H1 (cell line): ENCODE data around the gene ESYT1. TPM values are rescaled to one million over a fixed set of nuclear protein-coding genes. Genes with fewer than 3 reads are reported as not detected.

Experiments
- CTCF ChIA-PET: fragments of 300-600 bp; sonication (Branson Sonifier 250); formaldehyde crosslinking; loops from one replicate; lab custom pipeline; 2021; ENCODE audit not compliant: partially characterized antibody; lab: Charles Lee
- POLR2A ChIA-PET: fragments of 300-600 bp; sonication (Branson Sonifier 250); formaldehyde crosslinking; loops from one replicate; lab custom pipeline; 2021; ENCODE audit warnings: inconsistent platforms; ENCODE audit not compliant: partially characterized antibody; lab: Charles Lee
- DNase-seq, 2 experiments: peaks; one replicate each; pipeline versions ENCODE4 v3.0.0 to v3.0.0-alpha.2; 2010 to 2022; ENCODE audit warnings: low spot score in 2 of 2, low read depth in 1 of 2, mixed read lengths in 1 of 2
- FAIRE-seq: peaks from 2 replicates; lab custom pipeline; 2011; peaks lifted over from hg19 to GRCh38; lab: Jason Lieb, UNC
- H2AFZ ChIP-seq: 2 replicates; pipeline ENCODE4 v1.8.1; 2012; ENCODE audit warnings: low read length, inconsistent platforms
- H2AK5ac ChIP-seq: 2 replicates; pipeline ENCODE4 v1.6.1; 2013; ENCODE audit warnings: low read depth, low read length
- H2BK120ac ChIP-seq: replicated peaks from 2 replicates; pipeline ENCODE3; 2013; ENCODE audit warnings: low read depth, low read length, inconsistent platforms
- H2BK12ac ChIP-seq: 2 replicates; pipeline ENCODE4 v1.6.1; 2013; ENCODE audit warnings: low read depth, low read length
- H2BK15ac ChIP-seq: 2 replicates; pipeline ENCODE4 v1.6.1; 2013; ENCODE audit warnings: low read length
- H2BK20ac ChIP-seq: 2 replicates; pipeline ENCODE4 v1.6.1; 2013; ENCODE audit warnings: low read length
- H2BK5ac ChIP-seq: 2 replicates; pipeline ENCODE4 v1.6.1; 2013; ENCODE audit warnings: low read depth, low read length
- H3K14ac ChIP-seq: 2 replicates; pipeline ENCODE4 v1.6.1; 2013; ENCODE audit warnings: inconsistent platforms; ENCODE audit not compliant: insufficient read length
- H3K18ac ChIP-seq: 2 replicates; pipeline ENCODE4 v1.6.1; 2013; ENCODE audit warnings: low read length; ENCODE audit errors: extremely low read depth
- H3K23ac ChIP-seq: 2 replicates; pipeline ENCODE4 v1.6.1; 2013; ENCODE audit warnings: inconsistent platforms; ENCODE audit not compliant: insufficient read length
- H3K23me2 ChIP-seq: 2 replicates; pipeline ENCODE4 v1.6.1; 2013; ENCODE audit warnings: low read depth, low read length
- H3K27ac ChIP-seq: 2 replicates; pipeline ENCODE4 v1.6.1; 2011; ENCODE audit warnings: low read depth, low read length, inconsistent platforms
- H3K27me3 ChIP-seq, 4 experiments: replicated peaks in 1 of 4; 1 replicate in 1 of 4; 2 replicates in 3 of 4; pipeline versions ENCODE4 v1.6.1 to v1.8.1; 2011 to 2013; ENCODE audit warnings: low read length in 3 of 4, mild to moderate bottlenecking in 3 of 4, inconsistent platforms in 2 of 4, mixed read lengths in 2 of 4, moderate library complexity in 1 of 4; ENCODE audit not compliant: control insufficient read depth in 3 of 4, insufficient read depth in 3 of 4; ENCODE audit errors: extremely low read depth in 1 of 4
- H3K36me3 ChIP-seq, 4 experiments: 2 replicates each; pipeline versions ENCODE4 v1.6.1 to v1.8.1; 2011 to 2013; ENCODE audit warnings: mild to moderate bottlenecking in 4 of 4, low read length in 3 of 4, moderate library complexity in 2 of 4, control low read depth in 1 of 4, inconsistent platforms in 1 of 4; ENCODE audit not compliant: insufficient read depth in 4 of 4, control insufficient read depth in 2 of 4
- H3K4ac ChIP-seq: replicated peaks from 2 replicates; pipeline ENCODE3; 2013; ENCODE audit warnings: low read length, low read depth, mixed read lengths, inconsistent platforms; ENCODE audit not compliant: insufficient read length
- H3K4me1 ChIP-seq, 4 experiments: replicated peaks in 1 of 4; 1 replicate in 1 of 4; 2 replicates in 3 of 4; pipeline versions ENCODE4 v1.6.1 to v1.8.1; 2011 to 2013; ENCODE audit warnings: low read length in 3 of 4, inconsistent platforms in 2 of 4, mixed read lengths in 1 of 4; ENCODE audit not compliant: insufficient read depth in 4 of 4, control insufficient read depth in 3 of 4
- H3K4me2 ChIP-seq, 2 experiments: 2 replicates each; pipeline versions ENCODE4 v1.6.1 to v1.8.1; 2011 to 2013; ENCODE audit warnings: low read depth in 2 of 2, low read length in 2 of 2, control low read depth in 1 of 2, inconsistent platforms in 1 of 2, mild to moderate bottlenecking in 1 of 2; ENCODE audit not compliant: insufficient read depth in 1 of 2
- H3K4me3 ChIP-seq, 4 experiments: fragments of 200-600, 300-600 bp in 1 of 4; sonication (generic), shearing (Covaris generic), sonication (Bioruptor Twin) in 1 of 4; 2 replicates each; pipeline versions ENCODE4 v1.5.1 to v1.8.1; 2011 to 2016; ENCODE audit warnings: low read length in 4 of 4, low read depth in 3 of 4, control low read depth in 2 of 4, inconsistent platforms in 2 of 4, mild to moderate bottlenecking in 2 of 4, mixed read lengths in 1 of 4, moderate library complexity in 1 of 4; ENCODE audit not compliant: insufficient read depth in 2 of 4; ENCODE audit errors: extremely low read depth in 1 of 4
- H3K56ac ChIP-seq: replicated peaks from 2 replicates; pipeline ENCODE3; 2013; ENCODE audit warnings: low read depth, mild to moderate bottlenecking, mixed read lengths, low read length, inconsistent platforms; ENCODE audit not compliant: insufficient read length
- H3K79me1 ChIP-seq: 2 replicates; pipeline ENCODE4 v1.6.1; 2013; ENCODE audit warnings: low read depth, low read length, control low read depth
- H3K79me2 ChIP-seq, 2 experiments: 2 replicates each; pipeline versions ENCODE4 v1.6.1 to v1.8.1; 2012 to 2013; ENCODE audit warnings: low read length in 2 of 2, mild to moderate bottlenecking in 2 of 2, inconsistent platforms in 1 of 2; ENCODE audit not compliant: insufficient read depth in 2 of 2, control insufficient read depth in 1 of 2
- H3K9ac ChIP-seq, 4 experiments: replicated peaks in 1 of 4; 1 replicate in 1 of 4; 2 replicates in 3 of 4; pipeline versions ENCODE4 v1.6.1 to v1.8.1; 2011 to 2013; ENCODE audit warnings: low read depth in 3 of 4, low read length in 3 of 4, control low read depth in 2 of 4, mild to moderate bottlenecking in 2 of 4, moderate library complexity in 2 of 4, inconsistent platforms in 1 of 4; ENCODE audit errors: extremely low read depth in 1 of 4
- H3K9me3 ChIP-seq, 2 experiments: 2 replicates each; pipeline versions ENCODE4 v1.6.1 to v1.8.1; 2012 to 2013; ENCODE audit warnings: mild to moderate bottlenecking in 2 of 2, moderate library complexity in 2 of 2, control low read depth in 1 of 2, inconsistent platforms in 1 of 2, low read depth in 1 of 2, low read length in 1 of 2, mixed read lengths in 1 of 2; ENCODE audit not compliant: insufficient read depth in 2 of 2
- H4K20me1 ChIP-seq, 2 experiments: replicated peaks in 1 of 2; 2 replicates each; pipeline versions ENCODE3 to v1.8.1; 2011 to 2013; ENCODE audit warnings: inconsistent platforms in 2 of 2, low read length in 2 of 2, mild to moderate bottlenecking in 1 of 2; ENCODE audit not compliant: insufficient read depth in 2 of 2, control insufficient read depth in 1 of 2
- H4K5ac ChIP-seq: 2 replicates; pipeline ENCODE4 v1.6.1; 2013; ENCODE audit warnings: low read length, low read depth, mixed read lengths, inconsistent platforms; ENCODE audit not compliant: insufficient read length
- H4K8ac ChIP-seq: 2 replicates; pipeline ENCODE4 v1.8.0; 2013; ENCODE audit warnings: mild to moderate bottlenecking, moderate library complexity, low read length, inconsistent platforms; ENCODE audit not compliant: insufficient read depth; ENCODE audit errors: extremely low read depth
- H4K91ac ChIP-seq: replicated peaks from 2 replicates; pipeline ENCODE3; 2013; ENCODE audit warnings: low read length, mixed read lengths, inconsistent platforms; ENCODE audit not compliant: insufficient read length
- CREB1 ChIP-seq: IDR thresholded peaks from 2 replicates; pipeline ENCODE4 v1.6.1; 2012; ENCODE audit warnings: inconsistent platforms
- POLR2A ChIP-seq, 2 experiments: IDR thresholded peaks; 1 replicate in 1 of 2; 2 replicates in 1 of 2; pipeline ENCODE4 v1.6.1; 2011; ENCODE audit warnings: low read depth in 2 of 2, low read length in 2 of 2, mild to moderate bottlenecking in 2 of 2; ENCODE audit errors: control extremely low read depth in 1 of 2
- TCF12 ChIP-seq: IDR thresholded peaks from 2 replicates; pipeline ENCODE4 v1.6.1; 2011; ENCODE audit warnings: low read depth, mild to moderate bottlenecking, low read length
- YY1 ChIP-seq: IDR thresholded peaks from 2 replicates; pipeline ENCODE4 v1.6.1; 2011; ENCODE audit warnings: low read depth, mild to moderate bottlenecking, low read length
- WGBS, 2 experiments: shearing (Covaris generic) in 1 of 2; methylation state at CpG; one replicate each; pipeline versions ENCODE4 v1.1.6 to v1.1.7; 2013 to 2015; ENCODE audit warnings: low lambda C conversion rate in 2 of 2, mixed read lengths in 2 of 2, inconsistent platforms in 1 of 2, low coverage in 1 of 2, missing lambda C conversion rate in 1 of 2; ENCODE audit not compliant: insufficient replicate concordance in 2 of 2, insufficient coverage in 1 of 2, insufficient read length in 1 of 2; ENCODE audit errors: extremely low coverage in 1 of 2, missing lambda C conversion rate in 1 of 2; 5-methylcytosine and 5-hydroxymethylcytosine counted together
- polyA plus RNA-seq, 7 experiments: library from polyadenylated mRNA; depleted of rRNA in 3 of 7; stranded (reverse) in 5 of 7; unstranded in 2 of 7; fragments of >200 nt in 5 of 7; fragments of 200-250 nt in 2 of 7; gene quantifications; 1 replicate in 5 of 7; 2 replicates in 1 of 7; 4 replicates in 1 of 7; pipeline versions ENCODE4 v1.2.1 to v1.2.3, GENCODE V29; 2011 to 2013; ENCODE audit warnings: missing spikeins in 2 of 7, mixed read lengths in 2 of 7
- total RNA-seq: library from RNA; stranded (reverse); fragmentation: NEBNext Ultra II Directional; extraction: Animal tissue kit (Norgen Biotek cat#: 25700); gene quantifications from 2 replicates; pipeline ENCODE4 v1.2.1, GENCODE V29; 2021

The ESYT1 gene
- total and polyA plus RNA-seq, 2 of the 8 experiments (the other 6 are each of a cell fraction or from before 2014, with no cell fraction given), result 86.9 to 165 TPM

GRCh38 chr12:56137853-56138571, 9.9 kb downstream of the ESYT1 start:
- Histone ChIP-seq H4K91ac (no peak overlapping the region), H2AFZ (no peak overlapping the region), H3K4ac (no peak overlapping the region), H3K4me3 (no peak overlapping the region), H2BK120ac (no peak overlapping the region), H3K23me2 (no peaks in the 10 kb centered on the region), H3K56ac (no peak overlapping the region), H4K8ac (no peak overlapping the region), H3K23ac (no peak overlapping the region), H3K36me3 (peaks cover 20 to 71% (median 62%) of the 10 kb centered on the region in 4 experiments; a peak in 7 of 8 replicates), H4K5ac (no peak overlapping the region), H3K9ac (no peak overlapping the region), H2BK12ac (no peak overlapping the region), H3K18ac (no peak overlapping the region), H2AK5ac (no peak overlapping the region), H3K79me1 (no peaks in the 10 kb centered on the region), H2BK20ac (no peak overlapping the region), H3K4me1 (no peaks in the 10 kb centered on the region), H4K20me1 (no peaks in the 10 kb centered on the region), H3K14ac (no peak overlapping the region), H3K9me3 (no peaks in the 10 kb centered on the region), H3K27me3 (no peaks in the 10 kb centered on the region), H3K4me2 (no peak overlapping the region), H2BK15ac (no peak overlapping the region), H3K79me2 (no peaks in the 10 kb centered on the region), H2BK5ac (no peak overlapping the region), H3K27ac (no peak overlapping the region)
- ChIA-PET POLR2A (interaction anchor here (1.1 to 6.5 kb wide), 3 partner anchors 12 to 178 kb away, joined by 3 to 43 read pairs (median 7); partner anchors contain the start of genes CNPY2, MYL6B and RPL41), CTCF (interaction anchor here (0.5 to 2.0 kb wide), 6 partner anchors 8 to 52 kb away, joined by 3 to 6 read pairs (median 3); partner anchors contain the start of genes ESYT1 and SMARCC2)
- no peak for FAIRE-seq
- no peak for DNase-seq
- 93% methylated on average over 14 of the region's 14 CpGs; no CpG with 5 or more reads in 1 of the 2 experiments for WGBS, 2 experiments
- TF ChIP-seq CREB1, result no peak
- TF ChIP-seq TCF12, result no peak
- TF ChIP-seq POLR2A (IDR thresholded peaks at IDR 0.05; ENCODE audit: control extremely low read depth in 1 of 2, low read depth in 2 of 2, low read length in 2 of 2), result no peak
- TF ChIP-seq YY1, result no peak
